GM12872 (cell line): ENCODE data around the gene AP2B1.

Source experiments
- TF ChIP-seq, protein P1 (sequence below): IDR thresholded peaks from 3 replicates; pipeline ENCODE4 v1.5.1; 2011; ENCODE audit warnings: low read depth, mild to moderate bottlenecking, low read length, moderate library complexity; ENCODE audit not compliant: insufficient read depth

AP2B1 gene

DNA sequence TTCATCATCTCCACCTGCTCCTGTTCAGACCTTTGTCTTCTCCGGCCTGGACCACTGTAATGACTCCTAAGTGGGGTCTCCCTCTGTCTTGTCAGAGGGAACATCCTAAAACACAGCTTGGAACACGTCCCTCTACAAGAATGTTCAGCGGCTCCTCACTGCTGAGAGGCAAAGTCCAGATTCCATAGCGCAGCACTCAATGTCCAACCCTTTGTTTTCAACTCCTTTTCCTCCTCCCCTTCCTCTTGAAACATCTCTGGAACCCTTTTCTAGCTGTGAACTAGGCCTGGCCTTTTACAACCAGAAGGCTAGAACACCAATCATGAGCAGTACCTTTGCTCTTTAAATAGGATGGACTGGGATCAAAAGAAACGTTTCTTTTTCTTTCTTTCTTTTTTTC lies 174.5 kb downstream of the AP2B1 start:
- TF ChIP-seq, protein P1, sequence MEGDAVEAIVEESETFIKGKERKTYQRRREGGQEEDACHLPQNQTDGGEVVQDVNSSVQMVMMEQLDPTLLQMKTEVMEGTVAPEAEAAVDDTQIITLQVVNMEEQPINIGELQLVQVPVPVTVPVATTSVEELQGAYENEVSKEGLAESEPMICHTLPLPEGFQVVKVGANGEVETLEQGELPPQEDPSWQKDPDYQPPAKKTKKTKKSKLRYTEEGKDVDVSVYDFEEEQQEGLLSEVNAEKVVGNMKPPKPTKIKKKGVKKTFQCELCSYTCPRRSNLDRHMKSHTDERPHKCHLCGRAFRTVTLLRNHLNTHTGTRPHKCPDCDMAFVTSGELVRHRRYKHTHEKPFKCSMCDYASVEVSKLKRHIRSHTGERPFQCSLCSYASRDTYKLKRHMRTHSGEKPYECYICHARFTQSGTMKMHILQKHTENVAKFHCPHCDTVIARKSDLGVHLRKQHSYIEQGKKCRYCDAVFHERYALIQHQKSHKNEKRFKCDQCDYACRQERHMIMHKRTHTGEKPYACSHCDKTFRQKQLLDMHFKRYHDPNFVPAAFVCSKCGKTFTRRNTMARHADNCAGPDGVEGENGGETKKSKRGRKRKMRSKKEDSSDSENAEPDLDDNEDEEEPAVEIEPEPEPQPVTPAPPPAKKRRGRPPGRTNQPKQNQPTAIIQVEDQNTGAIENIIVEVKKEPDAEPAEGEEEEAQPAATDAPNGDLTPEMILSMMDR = no peak

DNA sequence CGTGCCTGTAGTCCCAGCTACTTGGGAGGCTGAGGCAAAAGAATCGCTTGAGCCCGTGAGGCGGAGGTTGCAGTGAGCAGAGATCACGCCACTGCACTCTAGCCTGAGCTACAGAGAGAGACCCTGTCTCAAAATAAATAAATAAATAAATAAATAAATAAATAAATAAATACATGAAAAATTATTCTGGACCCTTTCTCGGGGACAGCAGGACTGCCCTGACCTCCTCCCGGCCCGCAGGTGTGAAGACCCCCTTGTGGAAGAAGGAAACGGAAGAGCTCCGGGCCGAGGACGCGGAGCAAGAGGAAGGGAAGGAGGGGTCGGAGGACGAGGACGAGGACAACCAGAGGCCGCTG lies 176.6 kb downstream of the AP2B1 start:
- TF ChIP-seq, protein P1 = no peak

DNA sequence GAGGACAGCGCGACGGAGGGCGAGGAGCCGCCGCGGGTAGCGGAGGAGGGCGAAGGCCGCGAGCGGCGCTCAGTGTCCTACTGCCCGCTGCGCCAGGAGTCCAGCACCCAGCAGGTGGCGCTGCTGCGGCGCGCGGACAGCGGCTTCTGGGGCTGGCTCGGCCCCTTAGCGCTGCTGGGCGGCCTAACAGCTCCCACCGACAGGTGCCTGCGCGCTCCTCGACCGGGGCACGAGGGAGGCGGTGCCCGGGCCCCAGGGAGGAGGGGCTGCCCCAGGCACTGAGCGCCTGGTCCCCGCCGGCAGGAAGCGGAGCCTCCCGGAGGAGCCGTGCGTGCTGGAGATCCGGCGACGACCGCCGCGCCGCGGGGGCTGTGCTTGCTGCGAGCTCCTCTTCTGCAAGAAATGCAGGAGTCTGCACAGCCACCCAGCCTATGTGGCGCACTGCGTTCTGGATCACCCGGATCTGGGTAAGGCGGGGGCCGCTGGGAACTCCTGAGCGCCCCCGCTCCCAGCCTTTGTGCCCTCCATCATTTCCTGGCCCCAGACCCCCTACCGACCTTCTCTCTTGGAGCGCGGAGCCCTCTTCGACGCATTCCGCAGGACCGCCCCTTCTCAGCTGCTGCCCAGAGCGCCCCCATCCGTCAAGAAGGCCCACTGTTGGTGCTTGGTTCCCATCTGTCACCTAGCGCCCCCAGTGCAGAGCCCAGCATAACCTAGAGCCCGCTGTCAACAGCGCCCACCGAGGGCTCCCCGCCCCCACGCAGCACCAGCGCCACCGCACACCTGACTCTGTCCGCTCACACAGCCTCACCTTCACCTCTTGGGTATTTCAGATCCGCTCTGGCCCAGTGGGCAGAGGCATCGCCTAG lies 177.2 kb downstream of the AP2B1 start:
- TF ChIP-seq, protein P1 = peak; percentile 97

DNA sequence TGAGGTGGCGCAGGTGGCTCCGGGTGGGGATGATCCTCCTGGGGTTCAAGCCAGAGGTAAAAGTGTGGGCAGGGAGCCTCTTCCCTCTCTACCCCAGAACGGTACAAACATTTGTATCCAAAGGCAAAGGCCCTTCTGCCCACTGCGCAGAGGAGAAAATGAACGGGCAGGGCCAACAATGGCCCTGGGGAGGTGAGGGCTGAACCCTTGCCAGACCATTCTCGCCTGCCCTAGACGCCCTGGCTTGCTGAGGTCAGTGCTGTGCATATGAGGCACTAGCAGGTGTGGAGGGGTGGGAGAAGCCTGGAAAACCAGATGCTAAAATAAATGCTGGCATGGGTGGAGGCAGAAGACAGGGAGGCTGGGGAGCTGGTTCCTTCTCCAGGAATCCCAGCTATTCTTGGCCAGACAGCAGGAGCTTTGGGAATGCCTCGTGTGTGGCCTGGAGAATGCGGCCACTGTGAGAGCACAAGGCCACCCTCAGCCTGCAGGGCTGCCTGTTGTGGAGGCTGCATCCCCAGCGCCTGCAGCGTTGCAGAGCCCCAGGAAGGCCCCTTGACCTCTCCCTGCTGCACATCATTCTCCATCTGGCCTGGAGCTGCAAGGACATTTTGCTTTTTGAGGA lies 178.1 kb downstream of the AP2B1 start:
- TF ChIP-seq, protein P1 = no peak

DNA sequence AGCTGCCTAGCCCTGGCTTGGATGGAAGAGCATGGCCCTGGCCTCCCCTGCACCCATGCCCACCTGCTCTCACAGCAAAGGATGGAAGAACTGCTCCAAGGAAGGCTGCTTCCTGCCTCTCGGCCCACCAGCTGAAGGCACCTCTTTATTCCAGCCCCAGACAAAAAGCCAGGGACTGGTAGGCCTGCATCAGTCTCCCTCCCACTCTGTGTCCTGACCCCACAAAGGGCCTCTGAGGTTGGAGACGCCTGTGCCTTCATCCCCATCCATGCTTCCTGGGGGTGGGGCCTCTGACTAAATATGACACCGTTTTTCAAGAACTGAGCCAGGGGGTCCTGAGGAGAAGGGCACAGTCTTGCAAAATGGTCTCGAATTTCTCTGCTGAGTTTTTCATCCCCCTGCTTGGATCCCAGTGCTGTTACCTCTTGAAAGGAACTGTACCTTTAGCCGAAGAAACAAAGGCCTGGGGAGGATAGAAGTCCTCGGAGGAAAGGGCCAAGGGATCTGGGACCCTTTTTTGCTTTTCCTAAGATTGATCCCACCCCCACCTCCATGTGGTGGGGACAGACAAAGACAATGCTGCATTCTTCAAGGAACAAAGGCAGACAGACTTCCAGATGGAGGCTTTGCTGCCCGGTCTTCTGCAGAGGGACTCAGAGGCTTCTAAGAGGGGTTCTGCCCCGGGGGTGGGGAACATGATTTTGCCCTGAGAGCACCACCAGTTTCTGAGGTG lies 178.8 kb downstream of the AP2B1 start:
- TF ChIP-seq, protein P1 = no peak

DNA sequence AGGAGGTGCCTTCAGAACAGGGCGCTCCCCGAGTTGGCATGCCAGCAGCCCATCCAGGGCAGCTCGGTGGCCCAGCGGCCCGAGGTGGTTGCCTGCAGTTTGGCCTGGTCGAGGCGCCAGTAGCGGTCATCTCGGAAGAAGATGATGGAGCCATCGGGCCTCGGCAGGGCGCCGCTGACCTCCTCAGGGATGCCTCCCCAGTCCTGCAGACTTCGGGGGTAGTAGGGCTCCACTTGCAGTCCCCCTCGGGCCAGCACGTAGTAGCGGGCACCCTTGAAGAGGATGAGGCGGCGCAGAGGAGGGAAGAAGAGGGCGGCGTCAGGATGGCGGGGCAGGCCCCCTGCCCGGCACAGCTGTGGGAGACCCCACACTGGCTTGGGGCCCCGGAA lies 179.4 kb downstream of the AP2B1 start:
- TF ChIP-seq, protein P1 = no peak

DNA sequence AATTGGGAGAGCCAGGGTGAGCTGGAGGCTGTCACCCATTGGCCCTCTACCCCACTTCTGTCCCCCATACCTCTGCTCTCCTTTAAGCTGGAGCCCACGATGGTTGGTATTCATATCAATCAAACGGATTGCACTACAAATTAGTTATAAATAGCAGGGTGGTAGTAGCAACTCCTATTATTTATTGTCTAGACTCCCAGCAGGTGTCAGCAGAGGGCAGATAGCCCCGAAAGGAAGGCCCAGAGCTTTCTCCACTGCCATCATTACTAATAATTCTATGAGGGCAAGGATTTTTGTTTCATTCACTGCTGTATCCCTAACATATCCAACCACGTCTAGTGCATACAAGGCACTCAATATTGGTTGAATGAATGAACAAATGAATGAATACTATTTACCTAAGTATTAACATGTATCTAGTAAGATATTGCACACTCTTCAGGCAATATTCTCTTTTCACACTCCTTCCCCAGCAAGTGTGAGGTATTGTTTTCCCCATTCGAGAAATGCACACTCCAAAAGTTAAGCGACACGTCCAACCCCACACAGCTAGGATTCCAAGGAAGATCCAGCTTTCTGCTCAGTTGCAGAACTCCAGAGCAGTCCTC lies 179.9 kb downstream of the AP2B1 start:
- TF ChIP-seq, protein P1 = peak; percentile 54
